B cell (primary cell): ENCODE results near the gene GADL1. TPM values are rescaled to one million over a fixed set of nuclear protein-coding genes. Genes with fewer than 3 reads are reported as not detected.

Source experiments
- ATAC-seq: fragments of 200-7000 bp; cut with Tn5 transposase; one replicate; pipeline ENCODE4 v1.10.0; 2021; ENCODE audit warnings: low read depth, mild to moderate bottlenecking, moderate number of reproducible peaks, moderate library complexity
- CTCF ChIA-PET: fragments of 350-600 bp; sonication (Branson Sonifier 250); formaldehyde crosslinking; loops from one replicate; lab custom pipeline; 2021; ENCODE audit warnings: antibody characterized with exemption, inconsistent platforms; lab: Charles Lee
- POLR2A ChIA-PET: fragments of 350-600 bp; sonication (Branson Sonifier 250); formaldehyde crosslinking; loops from one replicate; lab custom pipeline; 2021; ENCODE audit warnings: antibody characterized with exemption; lab: Charles Lee
- DNase-seq: peaks from one replicate; pipeline ENCODE4 v3.0.0; 2013
- H2AFZ ChIP-seq: 2 replicates; pipeline ENCODE4 v1.6.1; 2012; ENCODE audit warnings: mild to moderate bottlenecking, low read depth, low read length; ENCODE audit not compliant: insufficient read depth, poor library complexity, severe bottlenecking
- H3K27ac ChIP-seq, 2 donors: 1 replicate in 1 of 2; 2 replicates in 1 of 2; pipeline ENCODE4 v1.5.1; 2012 to 2013; ENCODE audit warnings: low read length in 2 of 2, mild to moderate bottlenecking in 2 of 2, moderate library complexity in 1 of 2
- H3K27me3 ChIP-seq, 4 experiments: fragments of 200-600 bp in 1 of 4; sonication (generic) in 1 of 4; replicated peaks in 1 of 4; 1 replicate in 2 of 4; 2 replicates in 2 of 4; pipeline versions ENCODE4 v1.6.1 to v1.7.0; 2013 to 2016; ENCODE audit warnings: low read length in 3 of 4, mild to moderate bottlenecking in 2 of 4, mixed read lengths in 1 of 4, moderate library complexity in 1 of 4; ENCODE audit not compliant: insufficient read depth in 4 of 4, control insufficient read depth in 3 of 4; ENCODE audit errors: control extremely low read depth in 1 of 4
- H3K36me3 ChIP-seq, 2 experiments: replicated peaks in 1 of 2; 1 replicate in 1 of 2; 2 replicates in 1 of 2; pipeline versions ENCODE4 v1.6.1 to v1.7.1; 2013; ENCODE audit warnings: low read length in 1 of 2; ENCODE audit not compliant: insufficient read depth in 2 of 2, control insufficient read depth in 1 of 2; ENCODE audit errors: control extremely low read depth in 1 of 2, extremely low read depth in 1 of 2
- H3K4me1 ChIP-seq, 2 donors: fragments of 200-600 bp in 1 of 2; sonication (generic) in 1 of 2; 1 replicate in 1 of 2; 2 replicates in 1 of 2; pipeline versions ENCODE4 v1.5.1 to v1.6.1; 2013 to 2017; ENCODE audit warnings: low read length in 2 of 2; ENCODE audit not compliant: control insufficient read depth in 2 of 2, insufficient read depth in 2 of 2
- H3K4me2 ChIP-seq: replicated peaks from 2 replicates; pipeline ENCODE3; 2012; ENCODE audit warnings: mild to moderate bottlenecking, low read depth, low read length; ENCODE audit not compliant: poor library complexity, severe bottlenecking
- H3K4me3 ChIP-seq, 5 experiments: fragments of 200-600 bp in 1 of 5; sonication (generic) in 1 of 5; 1 replicate in 3 of 5; 2 replicates in 2 of 5; pipeline versions ENCODE4 v1.5.1 to v1.7.0; 2011 to 2016; ENCODE audit warnings: low read length in 4 of 5, mild to moderate bottlenecking in 4 of 5, low read depth in 2 of 5, control low read depth in 1 of 5, moderate library complexity in 1 of 5; ENCODE audit not compliant: insufficient read depth in 1 of 5; ENCODE audit errors: control extremely low read depth in 1 of 5, extremely low read depth in 1 of 5
- H3K79me2 ChIP-seq: fragments of 200-600 bp; sonication (generic); one replicate; pipeline ENCODE4 v1.6.0; 2016; ENCODE audit warnings: low read length; ENCODE audit not compliant: control insufficient read depth, insufficient read depth
- H3K9ac ChIP-seq: fragments of 200-600 bp; sonication (generic); 2 replicates; pipeline ENCODE4 v1.6.1; 2017; ENCODE audit warnings: mild to moderate bottlenecking, low read length, moderate library complexity
- H3K9me3 ChIP-seq, 3 donors: one replicate each; pipeline versions ENCODE4 v1.6.1 to v1.7.1; 2013; ENCODE audit warnings: low read length in 2 of 3; ENCODE audit not compliant: control insufficient read depth in 2 of 3, insufficient read depth in 1 of 3; ENCODE audit errors: control extremely low read depth in 1 of 3
- H4K20me1 ChIP-seq: 2 replicates; pipeline ENCODE4 v1.6.0; 2012; ENCODE audit warnings: mild to moderate bottlenecking, low read length; ENCODE audit not compliant: insufficient read depth, control insufficient read depth, poor library complexity, severe bottlenecking
- H3K27ac Mint-ChIP-seq: one replicate; pipeline ENCODE4 v1.8.0; 2021; ENCODE audit warnings: mixed read lengths
- H3K27me3 Mint-ChIP-seq: one replicate; pipeline ENCODE4 v1.8.0; 2021; ENCODE audit warnings: mixed read lengths
- H3K4me1 Mint-ChIP-seq: one replicate; pipeline ENCODE4 v1.8.0; 2021; ENCODE audit warnings: mixed read lengths
- H3K4me3 Mint-ChIP-seq: one replicate; pipeline ENCODE4 v1.8.0; 2021; ENCODE audit warnings: mixed read lengths
- H3K9me3 Mint-ChIP-seq: one replicate; pipeline ENCODE4 v1.8.0; 2022; ENCODE audit warnings: mixed read lengths; ENCODE audit not compliant: insufficient read depth
- CTCF ChIP-seq: fragments of 200-600 bp; IDR thresholded peaks from one replicate; pipeline ENCODE4 v1.8.0; 2022; ENCODE audit warnings: antibody characterized with exemption, mild to moderate bottlenecking
- EZH2 ChIP-seq: IDR thresholded peaks from 2 replicates; pipeline ENCODE4 v1.6.1; 2012; ENCODE audit warnings: borderline replicate concordance, low read depth, mild to moderate bottlenecking, moderate library complexity, low read length; ENCODE audit not compliant: insufficient read depth, poor library complexity, severe bottlenecking
- WGBS: methylation state at CpG from one replicate; pipeline ENCODE4 v1.1.5; 2013; ENCODE audit warnings: missing lambda C conversion rate; ENCODE audit not compliant: insufficient coverage; 5-methylcytosine and 5-hydroxymethylcytosine counted together
- intact Hi-C: fragments of 100-400 bp; cut with micrococcal nuclease; formaldehyde crosslinking; loops from one replicate; pipeline ENCODE4 v1.10.0; 2022
- polyA plus RNA-seq: library from polyadenylated mRNA; depleted of rRNA; stranded (reverse); fragments of >200 nt; gene quantifications from 2 replicates; pipeline ENCODE4 v1.2.3, GENCODE V29; 2012
- total RNA-seq, 2 donors: library from RNA; stranded (reverse); fragments of 120-200 nt in 1 of 2; gene quantifications; 1 replicate in 1 of 2; 2 replicates in 1 of 2; pipeline versions ENCODE4 v1.2.3 to v1.2.4, GENCODE V29; 2013 to 2022

Gene GADL1
- total and polyA plus RNA-seq, 2 donors (not counting 1 experiment from before 2014, with no cell fraction given): not detected

GRCh38 chr3:30943206-30943605 is 48.7 kb upstream of the GADL1 start:
- intact Hi-C loops: no loop called here
- H3K36me3 ChIP-seq: no peaks in the 10 kb centered on the region
- no peak overlapping the region for H2AFZ ChIP-seq
- Mint-ChIP-seq H3K9me3 (no peaks in the 10 kb centered on the region), H3K4me3 (no peak overlapping the region), H3K27me3 (peaks cover 21% of the 10 kb centered on the region), H3K27ac (no peak overlapping the region), H3K4me1 (no peaks in the 10 kb centered on the region)
- H4K20me1 ChIP-seq: no peaks in the 10 kb centered on the region
- no peak overlapping the region for H3K4me3 ChIP-seq
- ChIA-PET POLR2A (no interaction called here), CTCF (no interaction called here)
- WGBS: 93% methylated on average over 2 of the region's 6 CpGs
- ATAC-seq (no peak), DNase-seq (no peak)
- no peaks in the 10 kb centered on the region for H3K4me1 ChIP-seq
- no peaks in the 10 kb centered on the region for H3K27me3 ChIP-seq
- H3K4me2 ChIP-seq: no peak overlapping the region
- TF ChIP-seq EZH2 (no peak), CTCF (no peak)
- no peak overlapping the region for H3K27ac ChIP-seq
- no peak overlapping the region for H3K9ac ChIP-seq
- no peaks in the 10 kb centered on the region for H3K9me3 ChIP-seq
- no peaks in the 10 kb centered on the region for H3K79me2 ChIP-seq

- no peak overlapping the region for H3K9ac ChIP-seq
- TF ChIP-seq CTCF: no peak
- no peak for TF ChIP-seq EZH2
- no peak overlapping the region for H3K4me2 ChIP-seq
- intact Hi-C loops: no loop called here
- no peaks in the 10 kb centered on the region for H3K27me3 ChIP-seq
- H3K79me2 ChIP-seq: no peaks in the 10 kb centered on the region
- no peak overlapping the region for H3K27ac ChIP-seq
- CTCF ChIA-PET: no interaction called here
- no peaks in the 10 kb centered on the region for H3K4me1 Mint-ChIP-seq
- no peak for ATAC-seq
- no peak for DNase-seq
- no peaks in the 10 kb centered on the region for H4K20me1 ChIP-seq
- WGBS: 92% methylated on average over 2 of the region's 2 CpGs
- no peak overlapping the region for H3K4me3 Mint-ChIP-seq
- H3K4me1 ChIP-seq: no peaks in the 10 kb centered on the region
- H3K9me3 Mint-ChIP-seq: no peaks in the 10 kb centered on the region
- H3K36me3 ChIP-seq: no peaks in the 10 kb centered on the region
- H3K27ac Mint-ChIP-seq: no peak overlapping the region
- peaks cover 18% of the 10 kb centered on the region for H3K27me3 Mint-ChIP-seq
- no peak overlapping the region for H2AFZ ChIP-seq
- no peaks in the 10 kb centered on the region for H3K9me3 ChIP-seq
- H3K4me3 ChIP-seq: no peak overlapping the region
- POLR2A ChIA-PET: interaction anchor here (0.7 kb wide), 1 partner anchor 610 kb away, joined by 3 read pairs; no protein-coding TSS in a partner anchor
Observed at GRCh38 chr3:30941342-30941741, 46.9 kb upstream of the GADL1 start.
